Muscle of leg (tissue), 11 donors: Measurements from ENCODE around the gene GREM2. TPM values are rescaled to one million over a fixed set of nuclear protein-coding genes. Genes with fewer than 3 reads are reported as not detected.

Source experiments
- DNase-seq: peaks from one replicate; pipeline ENCODE4 v3.0.0; 2013
- H3K27ac ChIP-seq: one replicate; pipeline ENCODE4 v1.5.1; 2013; ENCODE audit warnings: mild to moderate bottlenecking, low read length, control low read depth
- H3K27me3 ChIP-seq: one replicate; pipeline ENCODE4 v1.6.1; 2013; ENCODE audit warnings: low read length; ENCODE audit not compliant: control insufficient read depth, insufficient read depth
- H3K36me3 ChIP-seq: one replicate; pipeline ENCODE4 v1.6.1; 2013; ENCODE audit warnings: low read length; ENCODE audit not compliant: control insufficient read depth, insufficient read depth
- H3K4me1 ChIP-seq: one replicate; pipeline ENCODE4 v1.6.1; 2013; ENCODE audit warnings: low read length; ENCODE audit not compliant: control insufficient read depth, insufficient read depth
- H3K4me3 ChIP-seq: one replicate; pipeline ENCODE4 v1.5.1; 2013; ENCODE audit warnings: low read length, control low read depth
- H3K9me3 ChIP-seq: replicated peaks from 2 replicates; pipeline ENCODE4 v1.6.1; 2013; ENCODE audit warnings: low read depth, low read length; ENCODE audit not compliant: control insufficient read depth
- WGBS: methylation state at CpG from one replicate; pipeline ENCODE4 v1.1.5; 2013; ENCODE audit warnings: missing lambda C conversion rate; ENCODE audit not compliant: insufficient coverage; 5-methylcytosine and 5-hydroxymethylcytosine counted together
- polyA plus RNA-seq, 8 donors: library from polyadenylated mRNA; unstranded; fragments of 120-200 nt; gene quantifications; one replicate each; pipeline versions ENCODE4 v1.2.1 to v1.2.3, GENCODE V29; 2013; ENCODE audit warnings: inconsistent platforms in 1 of 8, low replicate concordance in 1 of 8; ENCODE audit not compliant: insufficient read length in 8 of 8, insufficient read depth in 1 of 8
- total RNA-seq: library from RNA; stranded (reverse); fragments of 120-200 nt; gene quantifications from one replicate; pipeline ENCODE4 v1.2.4, GENCODE V29; 2013

GREM2 gene
- total and polyA plus RNA-seq, 9 donors: 2.0 to 8.3 (median 3.2) TPM

- no peak overlapping the region for H3K4me3 ChIP-seq
- 25% methylated on average over 3 of the region's 7 CpGs for WGBS
- no peaks in the 10 kb centered on the region for H3K27me3 ChIP-seq
- no peak overlapping the region for H3K27ac ChIP-seq
- no peaks in the 10 kb centered on the region for H3K9me3 ChIP-seq
- peak; percentile 7 for DNase-seq
- no peaks in the 10 kb centered on the region for H3K4me1 ChIP-seq
- H3K36me3 ChIP-seq: no peaks in the 10 kb centered on the region
Observed at GRCh38 chr1:240468656-240469055, 143.3 kb downstream of the GREM2 start.

GRCh38 chr1:240467895-240468294, 144.1 kb downstream of the GREM2 start:
- peaks cover 1% of the 10 kb centered on the region for H3K4me1 ChIP-seq
- H3K36me3 ChIP-seq: no peaks in the 10 kb centered on the region
- H3K27ac ChIP-seq: no peak overlapping the region
- no peaks in the 10 kb centered on the region for H3K27me3 ChIP-seq
- H3K4me3 ChIP-seq: no peak overlapping the region
- H3K9me3 ChIP-seq: no peaks in the 10 kb centered on the region
- no peak for DNase-seq

- 91% methylated on average over 4 of the region's 4 CpGs for WGBS
- Histone ChIP-seq H3K4me1 (peaks cover 3% of the 10 kb centered on the region), H3K27me3 (no peaks in the 10 kb centered on the region), H3K9me3 (no peaks in the 10 kb centered on the region), H3K36me3 (no peaks in the 10 kb centered on the region), H3K4me3 (no peak overlapping the region), H3K27ac (no peak overlapping the region)
- DNase-seq: no peak
Observed at GRCh38 chr1:240466509-240466908, 145.4 kb downstream of the GREM2 start.

GRCh38 chr1:240465531-240465940, 146.4 kb downstream of the GREM2 start:
- no CpG with 5 or more reads among the region's 6 CpGs for WGBS
- DNase-seq: peak; percentile 10
- Histone ChIP-seq H3K4me1 (peaks cover 3% of the 10 kb centered on the region), H3K9me3 (no peaks in the 10 kb centered on the region), H3K27me3 (no peaks in the 10 kb centered on the region), H3K36me3 (no peaks in the 10 kb centered on the region), H3K4me3 (no peak overlapping the region), H3K27ac (no peak overlapping the region)

- H3K4me1 ChIP-seq: peaks cover 3% of the 10 kb centered on the region
- no peaks in the 10 kb centered on the region for H3K9me3 ChIP-seq
- no peaks in the 10 kb centered on the region for H3K36me3 ChIP-seq
- no CpG with 5 or more reads among the region's 2 CpGs for WGBS
- no peak overlapping the region for H3K27ac ChIP-seq
- H3K4me3 ChIP-seq: no peak overlapping the region
- H3K27me3 ChIP-seq: no peaks in the 10 kb centered on the region
- DNase-seq: no peak
Observed at GRCh38 chr1:240464099-240464498, 147.9 kb downstream of the GREM2 start.

- H3K27ac ChIP-seq: no peak overlapping the region
- H3K9me3 ChIP-seq: no peaks in the 10 kb centered on the region
- no peaks in the 10 kb centered on the region for H3K27me3 ChIP-seq
- DNase-seq: no peak
- 34% methylated on average over 7 of the region's 7 CpGs for WGBS
- no peak overlapping the region for H3K4me3 ChIP-seq
- H3K36me3 ChIP-seq: no peaks in the 10 kb centered on the region
- H3K4me1 ChIP-seq: peaks cover 3% of the 10 kb centered on the region
Observed at GRCh38 chr1:240462766-240463395, 149.1 kb downstream of the GREM2 start.

GRCh38 chr1:240462277-240462676, 149.7 kb downstream of the GREM2 start:
- no CpG with 5 or more reads among the region's 3 CpGs for WGBS
- no peaks in the 10 kb centered on the region for H3K9me3 ChIP-seq
- no peak overlapping the region for H3K4me3 ChIP-seq
- peaks cover 3% of the 10 kb centered on the region for H3K4me1 ChIP-seq
- no peaks in the 10 kb centered on the region for H3K27me3 ChIP-seq
- no peaks in the 10 kb centered on the region for H3K36me3 ChIP-seq
- H3K27ac ChIP-seq: no peak overlapping the region
- no peak for DNase-seq

- Histone ChIP-seq H3K27ac (no peak overlapping the region), H3K36me3 (no peaks in the 10 kb centered on the region), H3K4me1 (no peaks in the 10 kb centered on the region), H3K27me3 (no peaks in the 10 kb centered on the region), H3K4me3 (no peak overlapping the region), H3K9me3 (no peaks in the 10 kb centered on the region)
- WGBS: no CpG with 5 or more reads among the region's 5 CpGs
- DNase-seq: no peak
Observed at GRCh38 chr1:240457203-240457602, 154.8 kb downstream of the GREM2 start.

- no CpG with 5 or more reads among the region's 7 CpGs for WGBS
- H3K9me3 ChIP-seq: no peaks in the 10 kb centered on the region
- no peaks in the 10 kb centered on the region for H3K4me1 ChIP-seq
- no peaks in the 10 kb centered on the region for H3K36me3 ChIP-seq
- no peak for DNase-seq
- no peak overlapping the region for H3K4me3 ChIP-seq
- H3K27me3 ChIP-seq: no peaks in the 10 kb centered on the region
- H3K27ac ChIP-seq: no peak overlapping the region
Observed at GRCh38 chr1:240455228-240455821, 156.6 kb downstream of the GREM2 start.

- Histone ChIP-seq H3K4me3 (no peak overlapping the region), H3K36me3 (no peaks in the 10 kb centered on the region), H3K4me1 (no peaks in the 10 kb centered on the region), H3K27ac (no peak overlapping the region), H3K9me3 (no peaks in the 10 kb centered on the region), H3K27me3 (no peaks in the 10 kb centered on the region)
- 88% methylated on average over 3 of the region's 3 CpGs for WGBS
- no peak for DNase-seq
Observed at GRCh38 chr1:240445369-240445768, 166.6 kb downstream of the GREM2 start.

GRCh38 chr1:240441669-240442068, 170.3 kb downstream of the GREM2 start:
- Histone ChIP-seq H3K9me3 (no peaks in the 10 kb centered on the region), H3K4me3 (no peak overlapping the region), H3K27me3 (no peaks in the 10 kb centered on the region), H3K36me3 (no peaks in the 10 kb centered on the region), H3K4me1 (no peaks in the 10 kb centered on the region), H3K27ac (no peak overlapping the region)
- no peak for DNase-seq
- WGBS: no CpG with 5 or more reads among the region's 1 CpG
